CD4-positive, CD25-positive, alpha-beta regulatory T cell (primary cell): ENCODE measurements around the gene PLAU. TPM values are rescaled to one million over a fixed set of nuclear protein-coding genes. Genes with fewer than 3 reads are reported as not detected.

Experiments
- ATAC-seq, 2 donors: fragments of 150-1000 bp; cut with Tn5 transposase; one replicate each; pipeline ENCODE4 v1.10.0; 2021; ENCODE audit warnings: low read depth in 2 of 2, moderate number of reproducible peaks in 2 of 2, moderate library complexity in 1 of 2
- DNase-seq, 3 donors: peaks; one replicate each; pipeline versions ENCODE4 v3.0.0 to v3.0.0-alpha.2; 2012 to 2022; ENCODE audit warnings: mixed read lengths in 1 of 3
- H3K27ac ChIP-seq: one replicate; pipeline ENCODE4 v1.7.0; 2013; ENCODE audit warnings: mild to moderate bottlenecking, low read length; ENCODE audit not compliant: insufficient read depth, poor library complexity, severe bottlenecking
- H3K27me3 ChIP-seq: one replicate; pipeline ENCODE4 v1.7.0; 2013; ENCODE audit warnings: low read length; ENCODE audit not compliant: control insufficient read depth, insufficient read depth
- H3K36me3 ChIP-seq: one replicate; pipeline ENCODE4 v1.7.0; 2013; ENCODE audit warnings: mild to moderate bottlenecking, low read length, moderate library complexity; ENCODE audit not compliant: control insufficient read depth, insufficient read depth
- H3K4me1 ChIP-seq: 2 replicates; pipeline ENCODE4 v1.7.0; 2013; ENCODE audit warnings: mild to moderate bottlenecking, low read length; ENCODE audit not compliant: insufficient read depth, control insufficient read depth, poor library complexity, severe bottlenecking
- H3K4me3 ChIP-seq: one replicate; pipeline ENCODE4 v1.7.0; 2013; ENCODE audit warnings: low read depth, mild to moderate bottlenecking, low read length, moderate library complexity
- H3K9me3 ChIP-seq, 2 experiments: 1 replicate in 1 of 2; 2 replicates in 1 of 2; pipeline ENCODE4 v1.7.0; 2013; ENCODE audit warnings: low read length in 2 of 2, mild to moderate bottlenecking in 1 of 2, moderate library complexity in 1 of 2; ENCODE audit not compliant: control insufficient read depth in 2 of 2
- H3K27ac Mint-ChIP-seq, 3 donors: one replicate each; pipeline ENCODE4 v1.8.0; 2020 to 2022; ENCODE audit warnings: mild to moderate bottlenecking in 3 of 3, mixed read lengths in 3 of 3, moderate library complexity in 2 of 3
- H3K27me3 Mint-ChIP-seq: one replicate; pipeline ENCODE4 v1.8.0; 2022; ENCODE audit warnings: mild to moderate bottlenecking, mixed read lengths
- H3K36me3 Mint-ChIP-seq: one replicate; pipeline ENCODE4 v1.8.0; 2020; ENCODE audit warnings: mixed read lengths
- H3K4me1 Mint-ChIP-seq, 4 donors: one replicate each; pipeline ENCODE4 v1.8.0; 2020 to 2022; ENCODE audit warnings: mixed read lengths in 4 of 4, mild to moderate bottlenecking in 1 of 4
- H3K4me3 Mint-ChIP-seq, 4 donors: one replicate each; pipeline ENCODE4 v1.8.0; 2020 to 2022; ENCODE audit warnings: mild to moderate bottlenecking in 4 of 4, mixed read lengths in 4 of 4, moderate library complexity in 3 of 4
- H3K9me3 Mint-ChIP-seq, 7 donors: one replicate each; pipeline ENCODE4 v1.8.0; 2020 to 2022; ENCODE audit warnings: mixed read lengths in 7 of 7, mild to moderate bottlenecking in 3 of 7, moderate library complexity in 2 of 7
- polyA plus RNA-seq, 4 donors: library from polyadenylated mRNA; unstranded; fragments of 300-500 nt; fragmentation: Illumina TruSeq; gene quantifications; one replicate each; pipeline ENCODE4 v1.2.3, GENCODE V29; 2021
- total RNA-seq: library from RNA; stranded (reverse); gene quantifications from one replicate; pipeline ENCODE4 v1.2.3, GENCODE V29; 2022

Gene PLAU
- total and polyA plus RNA-seq, 5 donors from 2014 or later: 0.35 TPM; not detected in 4

- peaks cover 0 to under 1% (median 0%) of the 10 kb centered on the region in 7 donors for H3K9me3 Mint-ChIP-seq
- Histone ChIP-seq H3K36me3 (no peaks in the 10 kb centered on the region), H3K9me3 (no peaks in the 10 kb centered on the region), H3K27ac (no peak overlapping the region), H3K27me3 (peaks cover 17% of the 10 kb centered on the region), H3K4me3 (no peak overlapping the region), H3K4me1 (peaks cover 10% of the 10 kb centered on the region)
- H3K4me3 Mint-ChIP-seq: no peak overlapping the region
- peaks cover 61% of the 10 kb centered on the region for H3K27me3 Mint-ChIP-seq
- H3K36me3 Mint-ChIP-seq: peaks cover 2% of the 10 kb centered on the region
- ATAC-seq: no peak
- no peak overlapping the region for H3K27ac Mint-ChIP-seq
- H3K4me1 Mint-ChIP-seq: peaks cover 0 to 26% (median 8%) of the 10 kb centered on the region in 4 donors
- DNase-seq: no peak
Measured at GRCh38 chr10:73905256-73906020, 5.5 kb upstream of the PLAU start.

DNA sequence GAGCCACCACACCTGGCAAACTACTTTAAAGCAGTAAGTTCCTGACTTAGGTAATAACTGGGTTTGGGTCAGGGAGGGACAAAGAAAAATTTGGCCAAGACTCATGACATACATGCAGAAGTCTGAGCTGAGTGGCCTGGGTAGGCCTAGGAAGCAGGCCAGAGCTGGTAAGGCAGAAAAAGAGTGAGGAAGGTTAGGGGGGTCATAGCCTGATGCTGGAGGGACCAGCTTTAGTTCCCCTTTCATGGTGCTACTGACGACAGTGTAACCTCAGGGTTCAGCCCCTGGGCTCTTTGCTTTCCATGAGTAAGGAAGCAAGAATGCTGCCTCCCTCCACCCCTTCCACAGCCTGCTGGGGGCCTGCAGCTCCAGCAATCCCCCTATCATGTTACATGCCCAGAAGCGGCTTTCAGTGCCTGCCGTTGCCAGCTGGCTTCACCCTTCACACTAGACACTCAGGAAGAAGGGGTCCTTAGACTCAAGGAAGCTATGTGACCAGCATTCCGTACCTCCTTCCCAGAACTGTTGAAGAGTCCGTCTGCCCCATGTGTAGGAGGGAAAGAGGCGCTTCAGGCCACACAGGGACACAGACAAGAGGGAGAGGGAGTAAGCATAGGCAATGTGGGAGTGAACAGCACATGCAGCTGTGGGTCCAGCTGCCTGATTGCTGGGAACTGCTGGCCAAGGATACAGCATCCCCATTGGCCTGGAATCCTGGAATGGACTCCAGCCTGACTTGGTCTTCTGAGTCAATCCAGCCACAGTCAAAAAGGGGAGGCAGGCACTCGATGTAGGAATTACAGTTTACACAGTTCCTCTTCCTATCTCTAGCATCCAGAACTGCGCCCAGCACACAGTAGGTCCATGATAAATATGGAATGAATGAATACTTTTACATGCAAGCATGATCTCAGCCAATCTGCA, 4.1 kb upstream of the PLAU start:
- H3K36me3 ChIP-seq: no peaks in the 10 kb centered on the region
- DNase-seq: no peak
- peaks cover 0 to 2% (median 0%) of the 10 kb centered on the region in 7 donors for H3K9me3 Mint-ChIP-seq
- H3K4me1 Mint-ChIP-seq: peaks cover 0 to 35% (median 11%) of the 10 kb centered on the region in 4 donors
- ATAC-seq: no peak
- peaks cover 22% of the 10 kb centered on the region for H3K4me1 ChIP-seq
- H3K4me3 ChIP-seq: no peak overlapping the region
- H3K27me3 Mint-ChIP-seq: peaks cover 67% of the 10 kb centered on the region
- H3K36me3 Mint-ChIP-seq: peaks cover 3% of the 10 kb centered on the region
- H3K27me3 ChIP-seq: peaks cover 18% of the 10 kb centered on the region
- no peak overlapping the region for H3K27ac Mint-ChIP-seq
- no peak overlapping the region for H3K4me3 Mint-ChIP-seq
- H3K27ac ChIP-seq: no peak overlapping the region
- H3K9me3 ChIP-seq: no peaks in the 10 kb centered on the region

DNA sequence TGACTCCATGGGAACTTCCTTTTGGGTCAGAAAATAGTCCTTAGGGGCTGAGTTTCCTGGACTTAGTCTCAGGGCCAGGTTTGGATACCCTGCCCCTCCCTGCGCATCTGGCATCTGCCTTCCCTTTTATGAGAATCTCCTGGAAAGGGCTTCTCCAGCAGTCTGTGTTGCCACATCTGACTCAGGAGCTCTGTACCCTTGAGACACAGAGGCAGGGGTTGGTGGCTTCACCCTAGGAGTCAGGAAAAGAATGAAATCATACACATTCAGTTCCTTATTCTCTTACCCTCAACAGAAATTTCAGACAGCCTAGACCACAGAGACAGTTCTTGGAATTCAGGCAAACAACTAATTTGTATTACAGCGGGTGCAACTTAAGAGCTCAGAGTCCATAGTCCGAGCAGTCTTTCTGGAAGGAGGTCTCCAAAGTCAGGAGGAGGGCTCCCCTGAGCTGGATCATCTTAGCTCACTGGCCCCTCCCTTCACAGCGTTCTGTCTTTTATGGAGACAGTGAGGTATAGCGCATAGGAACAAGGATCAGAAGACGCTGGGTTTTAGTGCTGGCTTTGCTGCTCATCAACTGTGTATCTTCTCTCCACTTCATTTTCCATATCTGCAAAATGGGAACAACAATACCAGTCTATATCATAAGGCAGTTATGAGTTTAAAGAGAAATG, 3.0 kb upstream of the PLAU start:
- DNase-seq (no peak), ATAC-seq (no peak)
- Mint-ChIP-seq H3K36me3 (peaks cover 3% of the 10 kb centered on the region), H3K27ac (no peak overlapping the region), H3K9me3 (peaks cover 0 to 2% (median 0%) of the 10 kb centered on the region in 7 donors), H3K4me1 (peaks cover 0 to 38% (median 11%) of the 10 kb centered on the region in 4 donors), H3K27me3 (peaks cover 70% of the 10 kb centered on the region), H3K4me3 (peak overlapping the region in 1 of 4 donors; percentile 38)
- Histone ChIP-seq H3K27me3 (peaks cover 27% of the 10 kb centered on the region), H3K4me1 (peaks cover 23% of the 10 kb centered on the region), H3K9me3 (no peaks in the 10 kb centered on the region), H3K4me3 (no peak overlapping the region), H3K36me3 (no peaks in the 10 kb centered on the region), H3K27ac (no peak overlapping the region)

DNA sequence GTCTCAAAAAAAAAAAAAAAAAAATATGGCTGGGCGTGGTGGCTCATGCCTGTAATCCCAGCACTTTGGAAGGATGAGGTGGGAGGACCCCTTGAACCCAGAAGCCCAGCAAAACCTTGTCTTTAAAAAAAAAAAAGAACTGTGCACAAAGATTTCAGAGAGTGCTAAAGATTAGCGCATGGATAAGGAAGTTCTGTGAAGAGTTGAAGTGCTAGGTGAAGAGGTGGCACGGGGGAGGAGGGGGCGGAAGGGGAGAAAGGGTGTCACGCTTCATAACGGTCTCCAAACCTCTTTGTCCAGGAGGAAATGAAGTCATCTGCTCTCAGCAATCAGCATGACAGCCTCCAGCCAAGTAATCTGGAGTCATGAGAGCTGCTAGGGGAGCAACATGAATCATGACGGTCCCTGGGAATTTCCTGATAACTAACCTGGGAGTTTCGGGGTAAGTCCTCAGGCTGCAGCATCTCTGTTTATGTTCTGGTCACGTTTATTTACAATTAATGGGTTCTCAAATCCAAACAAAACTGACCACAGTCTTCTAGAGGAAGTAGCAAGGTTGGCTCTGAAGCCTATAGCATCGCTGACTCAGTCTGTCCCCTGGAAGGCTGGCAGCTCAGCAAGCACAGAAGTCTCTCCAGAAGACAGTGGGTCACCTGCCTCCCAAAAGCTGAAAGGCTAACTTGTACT, 1.9 kb upstream of the PLAU start:
- Histone ChIP-seq H3K9me3 (no peaks in the 10 kb centered on the region), H3K4me3 (no peak overlapping the region), H3K27ac (no peak overlapping the region), H3K36me3 (no peaks in the 10 kb centered on the region), H3K27me3 (peaks cover 27% of the 10 kb centered on the region), H3K4me1 (peaks cover 23% of the 10 kb centered on the region)
- H3K27ac Mint-ChIP-seq: no peak overlapping the region
- H3K9me3 Mint-ChIP-seq: peaks cover 0 to 2% (median 0%) of the 10 kb centered on the region in 7 donors
- peaks cover 0 to 38% (median 11%) of the 10 kb centered on the region in 4 donors for H3K4me1 Mint-ChIP-seq
- H3K36me3 Mint-ChIP-seq: peaks cover 3% of the 10 kb centered on the region
- ATAC-seq (peak; percentile 47 to 53), DNase-seq (peak in 1 of 3 donors; percentile 85)
- H3K4me3 Mint-ChIP-seq: peak overlapping the region in 3 of 4 donors; percentile 29 to 64 (median 64)
- H3K27me3 Mint-ChIP-seq: peaks cover 74% of the 10 kb centered on the region

- Histone ChIP-seq H3K9me3 (no peaks in the 10 kb centered on the region), H3K27me3 (peaks cover 27% of the 10 kb centered on the region), H3K27ac (no peak overlapping the region), H3K36me3 (no peaks in the 10 kb centered on the region), H3K4me3 (no peak overlapping the region), H3K4me1 (peaks cover 23% of the 10 kb centered on the region)
- Mint-ChIP-seq H3K4me1 (peaks cover 0 to 38% (median 11%) of the 10 kb centered on the region in 4 donors), H3K9me3 (peaks cover 0 to 2% (median 0%) of the 10 kb centered on the region in 7 donors), H3K36me3 (peaks cover 3% of the 10 kb centered on the region), H3K27me3 (peaks cover 71% of the 10 kb centered on the region), H3K4me3 (peak overlapping the region; percentile 68 to 87 (median 81)), H3K27ac (no peak overlapping the region)
- DNase-seq (no peak), ATAC-seq (no peak)
Measured at GRCh38 chr10:73909540-73910115, 1.3 kb upstream of the PLAU start.

- Histone ChIP-seq H3K27ac (no peak overlapping the region), H3K36me3 (no peaks in the 10 kb centered on the region), H3K4me3 (no peak overlapping the region), H3K4me1 (peaks cover 23% of the 10 kb centered on the region), H3K9me3 (no peaks in the 10 kb centered on the region), H3K27me3 (peaks cover 29% of the 10 kb centered on the region)
- Mint-ChIP-seq H3K36me3 (peaks cover 3% of the 10 kb centered on the region), H3K9me3 (peaks cover 0 to 2% (median 0%) of the 10 kb centered on the region in 7 donors), H3K27ac (peak overlapping the region in 1 of 3 donors; percentile 68), H3K4me1 (peaks cover 0 to 38% (median 11%) of the 10 kb centered on the region in 4 donors), H3K4me3 (peak overlapping the region; percentile 79 to 87 (median 82)), H3K27me3 (peaks cover 67% of the 10 kb centered on the region)
- peak in 1 of 2 donors; percentile 17 for ATAC-seq
- peak in 1 of 3 donors; percentile 51 for DNase-seq
Measured at GRCh38 chr10:73910401-73910763, 550 bp upstream of the PLAU start.
